ENCODE data around the gene A4GALT. TPM values are rescaled to one million over a fixed set of nuclear protein-coding genes. Genes with fewer than 3 reads are reported as not detected.

A4GALT gene
- total and polyA plus RNA-seq, 2 experiments from 2014 or later, result 2.2 to 4.4 TPM

DNA sequence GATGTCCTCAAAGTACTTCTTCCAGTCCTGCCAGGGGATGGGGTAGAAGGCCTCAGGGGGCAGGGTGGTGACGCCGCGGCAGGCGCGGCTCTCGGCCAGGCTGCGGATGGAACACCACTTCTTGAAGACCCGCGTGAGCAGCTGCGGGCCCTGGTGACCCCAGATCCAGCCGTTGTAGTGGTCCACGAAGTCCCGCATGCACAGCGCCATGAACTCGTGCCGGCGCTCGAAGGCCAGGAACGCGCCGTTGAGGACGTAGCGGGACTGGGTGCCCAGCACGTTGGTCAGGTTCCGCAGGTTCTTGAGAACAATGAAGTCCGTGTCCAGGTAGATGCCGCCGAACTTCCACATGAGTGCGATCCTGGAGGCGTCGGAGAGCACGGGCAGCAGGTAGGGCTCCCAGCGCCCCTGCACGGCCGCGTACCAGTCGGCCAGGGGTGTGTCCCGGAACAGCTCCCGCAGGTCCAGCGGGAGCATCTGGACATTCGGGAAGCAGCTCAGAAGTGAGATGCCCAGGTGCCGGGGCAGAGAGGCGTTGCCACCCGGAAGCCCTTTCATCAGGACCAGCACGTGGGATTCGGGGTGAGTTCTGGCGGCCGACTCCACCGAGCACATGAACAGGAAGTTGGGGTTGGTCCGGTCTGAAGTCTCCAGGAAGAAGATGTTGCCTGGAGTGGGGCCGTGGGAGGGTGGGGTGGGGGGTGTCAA is 27.5 kb downstream of the A4GALT start:
- no peaks in the 10 kb centered on the region for H3K36me3 ChIP-seq (replicated peaks; ENCODE audit: insufficient read depth, low read depth)
- no peak overlapping the region for H3K27ac ChIP-seq
- DNase-seq (ENCODE audit: low spot score), result no peak
- H3K4me3 ChIP-seq, result no peak overlapping the region
- no peaks in the 10 kb centered on the region for H3K9me2 ChIP-seq (replicated peaks; ENCODE audit: insufficient read depth)
- H3K4me1 ChIP-seq (ENCODE audit: insufficient read depth), result peaks cover 9% of the 10 kb centered on the region
- no peaks in the 10 kb centered on the region for H3K79me2 ChIP-seq
- TF ChIP-seq, protein P1, sequence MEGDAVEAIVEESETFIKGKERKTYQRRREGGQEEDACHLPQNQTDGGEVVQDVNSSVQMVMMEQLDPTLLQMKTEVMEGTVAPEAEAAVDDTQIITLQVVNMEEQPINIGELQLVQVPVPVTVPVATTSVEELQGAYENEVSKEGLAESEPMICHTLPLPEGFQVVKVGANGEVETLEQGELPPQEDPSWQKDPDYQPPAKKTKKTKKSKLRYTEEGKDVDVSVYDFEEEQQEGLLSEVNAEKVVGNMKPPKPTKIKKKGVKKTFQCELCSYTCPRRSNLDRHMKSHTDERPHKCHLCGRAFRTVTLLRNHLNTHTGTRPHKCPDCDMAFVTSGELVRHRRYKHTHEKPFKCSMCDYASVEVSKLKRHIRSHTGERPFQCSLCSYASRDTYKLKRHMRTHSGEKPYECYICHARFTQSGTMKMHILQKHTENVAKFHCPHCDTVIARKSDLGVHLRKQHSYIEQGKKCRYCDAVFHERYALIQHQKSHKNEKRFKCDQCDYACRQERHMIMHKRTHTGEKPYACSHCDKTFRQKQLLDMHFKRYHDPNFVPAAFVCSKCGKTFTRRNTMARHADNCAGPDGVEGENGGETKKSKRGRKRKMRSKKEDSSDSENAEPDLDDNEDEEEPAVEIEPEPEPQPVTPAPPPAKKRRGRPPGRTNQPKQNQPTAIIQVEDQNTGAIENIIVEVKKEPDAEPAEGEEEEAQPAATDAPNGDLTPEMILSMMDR (IDR thresholded peaks at IDR 0.05; ENCODE audit: poor library complexity), result no peak
- TF ChIP-seq EZH2 (IDR thresholded peaks at IDR 0.05; ENCODE audit: borderline replicate concordance) (no peak), EZH2phosphoT487 (IDR thresholded peaks at IDR 0.05; ENCODE audit: low read depth, severe bottlenecking, unreplicated experiment) (no peak)
- H3K27me3 ChIP-seq, result no peaks in the 10 kb centered on the region
- no peak overlapping the region for H2AFZ ChIP-seq
- 98% methylated on average over 41 of the region's 51 CpGs for WGBS (ENCODE audit: low lambda C conversion rate, missing lambda C conversion rate)
- no peak overlapping the region for H3K4me2 ChIP-seq
- no peaks in the 10 kb centered on the region for H4K20me1 ChIP-seq (ENCODE audit: insufficient read depth, poor library complexity, severe bottlenecking)
- no peaks in the 10 kb centered on the region for H3K9me3 ChIP-seq (ENCODE audit: low read depth)

DNA sequence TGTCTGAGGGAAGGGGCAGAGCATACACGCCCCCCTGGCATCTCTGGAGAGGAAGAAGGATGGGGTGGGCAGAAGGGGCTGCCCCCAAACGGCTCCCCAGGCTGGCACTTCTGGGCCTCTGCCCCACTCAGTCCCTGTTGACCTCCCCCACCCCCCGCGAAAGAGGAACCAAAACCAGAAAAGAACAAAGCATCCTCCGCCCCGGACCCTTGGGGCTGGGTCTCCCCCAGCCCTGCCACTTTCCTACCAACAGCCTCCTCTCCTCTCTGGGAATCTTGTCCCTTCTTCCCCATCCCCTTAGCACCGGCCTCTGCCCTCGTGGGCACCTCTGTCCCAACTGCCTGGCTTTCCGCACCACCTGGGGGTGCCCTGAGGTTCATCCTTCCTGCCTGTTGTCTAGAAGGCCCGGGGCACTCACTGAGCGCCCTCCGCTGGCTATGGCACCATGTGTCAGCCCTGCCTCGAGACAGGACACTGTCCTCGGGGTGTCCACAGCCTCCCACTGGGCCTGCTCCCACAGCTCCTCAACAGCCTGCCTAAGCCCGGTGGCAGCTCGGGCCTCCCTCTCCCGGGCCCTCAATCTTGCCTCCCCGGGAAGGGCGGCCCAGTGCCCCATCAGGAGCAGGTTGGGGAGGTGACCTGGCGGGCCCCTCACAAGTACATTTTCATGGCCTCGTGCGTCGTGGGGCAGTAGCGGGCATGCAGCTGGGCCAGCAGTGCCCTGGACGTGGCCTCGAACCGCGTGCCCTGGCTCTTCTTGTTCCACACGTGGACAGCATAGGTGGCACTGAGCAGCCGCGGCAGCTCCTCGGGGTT is 28.2 kb downstream of the A4GALT start:
- no peak overlapping the region for H2AFZ ChIP-seq
- peaks cover 16% of the 10 kb centered on the region for H3K4me1 ChIP-seq (ENCODE audit: insufficient read depth)
- H3K9me2 ChIP-seq (replicated peaks; ENCODE audit: insufficient read depth), result no peaks in the 10 kb centered on the region
- no peak overlapping the region for H3K4me2 ChIP-seq
- H3K4me3 ChIP-seq, result no peak overlapping the region
- H3K27ac ChIP-seq, result no peak overlapping the region
- 93% methylated on average over 32 of the region's 32 CpGs for WGBS (ENCODE audit: low lambda C conversion rate, missing lambda C conversion rate)
- no peaks in the 10 kb centered on the region for H3K36me3 ChIP-seq (replicated peaks; ENCODE audit: insufficient read depth, low read depth)
- H3K79me2 ChIP-seq, result no peaks in the 10 kb centered on the region
- DNase-seq (ENCODE audit: low spot score), result no peak
- H3K9me3 ChIP-seq (ENCODE audit: low read depth), result no peaks in the 10 kb centered on the region
- no peaks in the 10 kb centered on the region for H4K20me1 ChIP-seq (ENCODE audit: insufficient read depth, poor library complexity, severe bottlenecking)
- no peaks in the 10 kb centered on the region for H3K27me3 ChIP-seq
- TF ChIP-seq, protein P1 (IDR thresholded peaks at IDR 0.05; ENCODE audit: poor library complexity), result no peak
- TF ChIP-seq EZH2phosphoT487 (IDR thresholded peaks at IDR 0.05; ENCODE audit: low read depth, severe bottlenecking, unreplicated experiment), result no peak
- no peak for TF ChIP-seq EZH2 (IDR thresholded peaks at IDR 0.05; ENCODE audit: borderline replicate concordance)

DNA sequence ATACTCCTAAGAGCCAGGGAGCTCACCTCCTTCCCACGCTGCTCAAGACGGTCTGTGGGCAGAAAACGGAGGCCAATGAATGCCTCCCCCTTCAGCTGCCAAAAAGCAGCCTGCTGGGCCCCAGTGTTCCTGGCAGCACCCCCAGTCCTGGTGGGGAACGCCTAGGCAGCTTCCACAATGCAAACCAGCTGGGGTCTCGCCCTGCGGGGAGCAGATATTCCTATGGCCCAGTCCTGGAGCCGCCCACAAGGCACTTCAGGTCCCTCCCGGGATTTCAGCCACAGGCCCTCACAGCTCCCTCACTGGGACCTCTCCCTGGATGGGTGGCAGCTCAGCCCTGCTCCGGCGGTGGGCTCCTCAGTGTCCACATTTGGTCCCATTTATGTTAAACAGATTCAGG is 29.2 kb downstream of the A4GALT start:
- DNase-seq (ENCODE audit: low spot score), result no peak

More for the DNA sequence above, 29.2 kb downstream of the A4GALT start:
- no peaks in the 10 kb centered on the region for H3K9me3 ChIP-seq (ENCODE audit: low read depth)
- H3K4me2 ChIP-seq, result no peak overlapping the region
- no peak overlapping the region for H3K4me3 ChIP-seq
- H3K79me2 ChIP-seq, result no peaks in the 10 kb centered on the region
- TF ChIP-seq EZH2 (IDR thresholded peaks at IDR 0.05; ENCODE audit: borderline replicate concordance) (no peak), EZH2phosphoT487 (IDR thresholded peaks at IDR 0.05; ENCODE audit: low read depth, severe bottlenecking, unreplicated experiment) (no peak)
- TF ChIP-seq, protein P1 (IDR thresholded peaks at IDR 0.05; ENCODE audit: poor library complexity), result no peak
- H2AFZ ChIP-seq, result no peak overlapping the region
- no peaks in the 10 kb centered on the region for H3K9me2 ChIP-seq (replicated peaks; ENCODE audit: insufficient read depth)
- H3K36me3 ChIP-seq (replicated peaks; ENCODE audit: insufficient read depth, low read depth), result no peaks in the 10 kb centered on the region
- no peak overlapping the region for H3K27ac ChIP-seq
- no peaks in the 10 kb centered on the region for H3K27me3 ChIP-seq
- no peaks in the 10 kb centered on the region for H4K20me1 ChIP-seq (ENCODE audit: insufficient read depth, poor library complexity, severe bottlenecking)
- 90% methylated on average over 10 of the region's 10 CpGs for WGBS (ENCODE audit: low lambda C conversion rate, missing lambda C conversion rate)
- peaks cover 24% of the 10 kb centered on the region for H3K4me1 ChIP-seq (ENCODE audit: insufficient read depth)

Data from hepatocyte (in vitro differentiated cells).